A673 (cell line): ENCODE data around the gene PDE4B. TPM values are rescaled to one million over a fixed set of nuclear protein-coding genes. Genes with fewer than 3 reads are reported as not detected.

Experiments
- BruUV-seq: library from RNA; stranded (reverse); fragments of 400-500 nt; replicated peaks from 2 replicates; lab custom pipeline; 2021; lab: Mats Ljungman, UMichigan
- CTCF ChIA-PET: fragments of 300-600 bp; sonication (Branson Sonifier 250); formaldehyde crosslinking; loops from one replicate; lab custom pipeline; 2022; ENCODE audit warnings: antibody characterized with exemption; lab: Charles Lee
- POLR2A ChIA-PET: fragments of 300-600 bp; sonication (Branson Sonifier 250); formaldehyde crosslinking; loops from one replicate; lab custom pipeline; 2022; ENCODE audit warnings: antibody characterized with exemption; ENCODE audit not compliant: low non-redundant PET; lab: Charles Lee
- DNase-seq: peaks from one replicate; pipeline ENCODE4 v3.0.0-alpha.2; 2015; ENCODE audit warnings: low spot score
- H3K27ac ChIP-seq: fragments of 200-600 bp; sonication (generic); 2 replicates; pipeline ENCODE4 v1.5.1; 2016; ENCODE audit warnings: mixed run types, low read depth, mild to moderate bottlenecking, mixed read lengths, antibody characterized with exemption, low read length; ENCODE audit not compliant: poor library complexity, severe bottlenecking
- H3K27me3 ChIP-seq: fragments of 200-600 bp; sonication (generic); replicated peaks from 2 replicates; pipeline ENCODE4 v1.6.1; 2017; ENCODE audit warnings: mixed run types, low read depth, mild to moderate bottlenecking, mixed read lengths, antibody characterized with exemption, low read length; ENCODE audit not compliant: insufficient read depth, poor library complexity
- H3K36me3 ChIP-seq: fragments of 200-600 bp; sonication (generic); 2 replicates; pipeline ENCODE4 v1.6.1; 2016; ENCODE audit warnings: mixed run types, mild to moderate bottlenecking, mixed read lengths, antibody characterized with exemption, low read length; ENCODE audit not compliant: insufficient read depth, poor library complexity, severe bottlenecking
- H3K4me1 ChIP-seq: fragments of 200-600 bp; sonication (generic); 2 replicates; pipeline ENCODE4 v1.6.1; 2017; ENCODE audit warnings: mixed run types, mild to moderate bottlenecking, mixed read lengths, antibody characterized with exemption, low read length; ENCODE audit not compliant: insufficient read depth, poor library complexity, severe bottlenecking
- H3K4me3 ChIP-seq: fragments of 200-600 bp; sonication (generic); 2 replicates; pipeline ENCODE4 v1.5.1; 2016; ENCODE audit warnings: low read depth, mixed run types, mild to moderate bottlenecking, mixed read lengths, low read length; ENCODE audit not compliant: poor library complexity, severe bottlenecking
- H3K9me3 ChIP-seq: fragments of 200-600 bp; sonication (generic); 2 replicates; pipeline ENCODE4 v1.6.1; 2016; ENCODE audit warnings: mixed run types, low read depth, mild to moderate bottlenecking, mixed read lengths, antibody characterized with exemption, low read length; ENCODE audit not compliant: poor library complexity, severe bottlenecking
- EZH2 ChIP-seq: fragments of 200-600 bp; sonication (generic); IDR thresholded peaks from 2 replicates; pipeline ENCODE4 v1.6.1; 2017; ENCODE audit warnings: borderline replicate concordance, low read depth, mild to moderate bottlenecking, mixed read lengths, antibody characterized with exemption, low read length; ENCODE audit not compliant: poor library complexity, severe bottlenecking
- intact Hi-C: fragments of 100-400 bp; cut with micrococcal nuclease; formaldehyde crosslinking; loops from one replicate; pipeline ENCODE4 v1.10.0; 2022; ENCODE audit not compliant: unreplicated experiment
- total RNA-seq: library from RNA; stranded (reverse); gene quantifications from 2 replicates; pipeline ENCODE4 v1.2.3, GENCODE V29; 2021
- TF ChIP-seq, protein P1 (sequence below): fragments of 300-800, 200-600 bp; sonication (generic); conservative IDR thresholded peaks from 2 replicates; pipeline ENCODE4 v1.5.1; 2017; ENCODE audit warnings: low read depth, mild to moderate bottlenecking, antibody characterized with exemption, low read length, moderate library complexity, mixed read lengths

The PDE4B gene
- total RNA-seq, 1 experiment from 2014 or later, result 20.0 TPM

DNA sequence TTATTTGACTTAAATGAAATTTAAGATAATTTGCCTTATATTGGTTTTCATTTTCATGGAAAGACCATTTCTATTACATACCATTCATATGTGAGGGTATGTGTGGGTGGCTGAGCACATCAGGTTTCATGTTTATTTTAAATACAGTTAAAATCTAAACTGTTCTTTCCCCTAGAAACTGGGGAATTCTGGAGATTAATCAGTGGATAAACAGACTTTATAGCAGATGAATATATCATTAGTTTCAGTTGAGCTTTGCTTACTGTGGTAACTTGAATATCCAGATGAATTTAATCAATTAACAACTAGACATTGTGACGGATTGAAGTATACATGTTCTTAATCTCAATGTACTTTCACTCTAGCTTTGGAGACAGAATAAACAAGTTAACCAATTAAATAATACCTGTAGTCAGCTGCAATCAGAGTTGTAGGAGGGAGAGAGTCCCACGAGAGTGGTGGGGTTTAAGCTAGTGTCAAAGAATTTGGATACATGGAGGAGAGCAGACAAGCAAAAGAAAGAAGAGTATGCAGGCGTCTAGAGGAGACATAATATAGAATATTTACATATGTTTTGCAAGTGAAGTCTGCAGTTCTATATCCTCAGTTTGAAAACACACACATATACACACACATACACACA, 97.6 kb downstream of the PDE4B start:
- POLR2A ChIA-PET, result no interaction called here
- intact Hi-C loops, result no loop called here
- Histone ChIP-seq H3K4me1 (no peaks in the 10 kb centered on the region), H3K4me3 (no peak overlapping the region), H3K36me3 (no peaks in the 10 kb centered on the region), H3K27me3 (no peaks in the 10 kb centered on the region), H3K9me3 (no peaks in the 10 kb centered on the region), H3K27ac (no peak overlapping the region)
- TF ChIP-seq EZH2, result no peak
- TF ChIP-seq, protein P1, sequence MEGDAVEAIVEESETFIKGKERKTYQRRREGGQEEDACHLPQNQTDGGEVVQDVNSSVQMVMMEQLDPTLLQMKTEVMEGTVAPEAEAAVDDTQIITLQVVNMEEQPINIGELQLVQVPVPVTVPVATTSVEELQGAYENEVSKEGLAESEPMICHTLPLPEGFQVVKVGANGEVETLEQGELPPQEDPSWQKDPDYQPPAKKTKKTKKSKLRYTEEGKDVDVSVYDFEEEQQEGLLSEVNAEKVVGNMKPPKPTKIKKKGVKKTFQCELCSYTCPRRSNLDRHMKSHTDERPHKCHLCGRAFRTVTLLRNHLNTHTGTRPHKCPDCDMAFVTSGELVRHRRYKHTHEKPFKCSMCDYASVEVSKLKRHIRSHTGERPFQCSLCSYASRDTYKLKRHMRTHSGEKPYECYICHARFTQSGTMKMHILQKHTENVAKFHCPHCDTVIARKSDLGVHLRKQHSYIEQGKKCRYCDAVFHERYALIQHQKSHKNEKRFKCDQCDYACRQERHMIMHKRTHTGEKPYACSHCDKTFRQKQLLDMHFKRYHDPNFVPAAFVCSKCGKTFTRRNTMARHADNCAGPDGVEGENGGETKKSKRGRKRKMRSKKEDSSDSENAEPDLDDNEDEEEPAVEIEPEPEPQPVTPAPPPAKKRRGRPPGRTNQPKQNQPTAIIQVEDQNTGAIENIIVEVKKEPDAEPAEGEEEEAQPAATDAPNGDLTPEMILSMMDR, result no peak
- no TSS peak for BruUV-seq
- CTCF ChIA-PET, result no interaction called here
- DNase-seq, result no peak

DNA sequence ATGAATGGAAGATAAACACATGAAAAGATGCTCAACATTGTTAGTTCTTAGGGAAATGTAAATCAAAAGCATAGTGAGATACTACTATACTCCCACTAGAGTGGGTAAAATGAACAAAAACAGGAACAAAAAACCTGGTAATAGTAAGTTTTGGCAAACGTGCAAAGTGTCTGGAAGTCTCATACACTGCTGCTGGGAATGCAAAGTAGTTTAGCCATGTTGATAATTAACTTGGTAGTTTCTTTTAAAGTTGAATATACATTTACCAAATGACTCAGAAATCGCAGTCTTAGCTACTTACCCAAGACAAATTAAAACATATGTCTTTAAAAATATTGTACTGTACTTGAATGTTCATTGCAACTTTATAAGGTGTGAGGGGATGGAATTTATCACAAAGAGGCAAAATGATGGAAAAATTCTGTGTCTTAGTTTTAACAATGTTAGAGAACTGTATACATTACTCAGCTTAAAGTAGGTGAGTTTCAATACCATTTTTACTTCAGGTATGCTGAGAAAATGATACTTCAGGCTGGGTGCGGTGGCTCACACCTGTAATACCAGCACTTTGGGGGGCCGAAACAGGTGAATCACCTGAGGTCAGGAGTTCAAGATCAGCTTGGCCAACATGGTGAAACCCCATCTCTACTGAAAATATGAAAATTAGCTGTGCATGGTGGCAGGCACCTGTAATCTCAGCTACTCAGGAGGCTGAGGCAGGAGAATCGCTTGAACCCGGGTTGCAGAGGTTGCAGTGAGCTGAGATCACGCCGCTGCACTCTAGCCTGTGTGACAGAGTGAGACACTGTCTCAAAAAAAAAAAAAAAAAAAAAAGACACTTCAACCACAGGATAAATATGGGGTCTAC, 102.3 kb downstream of the PDE4B start:
- TF ChIP-seq EZH2, result no peak
- TF ChIP-seq, protein P1, result no peak
- H3K9me3 ChIP-seq, result no peaks in the 10 kb centered on the region
- BruUV-seq, result no TSS peak
- no peak overlapping the region for H3K4me3 ChIP-seq
- POLR2A ChIA-PET, result no interaction called here
- no peaks in the 10 kb centered on the region for H3K36me3 ChIP-seq
- DNase-seq, result no peak
- no peaks in the 10 kb centered on the region for H3K27me3 ChIP-seq
- intact Hi-C loops, result no loop called here
- CTCF ChIA-PET, result no interaction called here
- no peak overlapping the region for H3K27ac ChIP-seq
- no peaks in the 10 kb centered on the region for H3K4me1 ChIP-seq

DNA sequence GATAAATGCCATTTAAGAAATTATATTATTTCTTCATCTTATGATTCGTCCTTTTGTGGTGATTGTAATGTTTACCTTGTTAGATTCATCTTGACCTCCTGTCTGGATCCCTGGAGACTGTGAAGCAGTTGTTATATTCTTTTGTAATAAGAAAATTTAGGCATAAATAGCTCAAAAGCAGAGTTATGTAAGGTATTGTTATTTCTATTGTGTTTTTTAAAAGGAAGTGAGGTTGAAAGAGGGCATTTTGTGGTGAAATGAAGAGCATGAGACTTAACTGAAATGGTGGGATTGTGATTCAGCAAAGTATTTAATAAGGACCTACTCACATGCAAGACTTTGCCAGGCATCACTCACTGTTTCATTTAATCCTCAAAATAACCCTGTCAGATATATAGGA, 104.0 kb downstream of the PDE4B start:
- no peak for TF ChIP-seq EZH2
- TF ChIP-seq, protein P1, result no peak
- no TSS peak for BruUV-seq
- Histone ChIP-seq H3K9me3 (no peaks in the 10 kb centered on the region), H3K27ac (no peak overlapping the region), H3K4me1 (no peaks in the 10 kb centered on the region), H3K4me3 (no peak overlapping the region), H3K36me3 (no peaks in the 10 kb centered on the region), H3K27me3 (no peaks in the 10 kb centered on the region)
- intact Hi-C loops, result no loop called here
- ChIA-PET POLR2A (no interaction called here), CTCF (no interaction called here)
- DNase-seq, result no peak
